GM18499 (cell line): ENCODE results near the gene FAT4.
A peak's percentile ranks its signal among the peaks of the same experiment; 100 is the strongest.

ENCODE experiments used
- ATAC-seq: cut with Tn5 transposase; IDR thresholded peaks from one replicate; pipeline ENCODE4 v1.9.1; 2021; ENCODE audit warnings: moderate number of reproducible peaks; ENCODE audit not compliant: insufficient read depth, unreplicated experiment

Gene FAT4

GRCh38 chr4:125314676-125315575, at the start of gene FAT4:
FAT4 (plus strand) TSS chr4:125314955; CDS start chr4:125316412, 1,457 bp downstream.
- ATAC-seq, result peak; percentile 39

GRCh38 chr4:125265846-125266245, 48.9 kb upstream of the FAT4 start:
- no peak for ATAC-seq

DNA sequence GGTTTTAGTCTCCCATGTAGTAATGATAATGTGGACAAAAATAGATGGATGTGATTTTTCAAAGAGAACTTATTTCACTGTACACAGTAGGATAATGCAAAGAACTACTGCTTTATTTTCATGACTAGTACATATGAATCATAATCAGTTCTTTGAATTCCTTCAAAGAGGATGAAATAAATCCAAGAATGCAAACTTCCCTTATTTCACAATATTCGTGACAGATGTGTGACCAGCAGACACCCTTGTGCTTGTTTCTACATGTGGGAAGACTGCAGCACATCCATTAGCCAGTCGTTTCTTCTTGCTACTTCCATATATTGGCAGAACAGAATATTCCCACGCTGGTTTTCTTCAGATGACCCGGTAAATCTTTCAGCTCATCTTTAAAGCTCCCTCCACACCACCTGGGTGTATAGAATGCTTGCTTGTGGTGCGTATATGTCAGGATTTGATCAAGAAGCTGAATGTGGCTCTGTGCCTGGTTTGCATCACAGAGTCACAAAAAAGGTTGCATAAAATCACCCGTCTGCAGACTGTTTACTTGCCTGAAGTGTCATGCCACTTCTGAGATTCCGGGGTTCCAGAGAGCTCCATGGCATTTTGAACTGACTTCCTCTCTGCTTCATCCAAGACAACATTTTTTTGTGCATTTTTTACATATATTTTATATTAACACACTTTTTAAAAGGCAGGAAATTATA, 47.7 kb upstream of the FAT4 start:
- ATAC-seq, result no peak

DNA sequence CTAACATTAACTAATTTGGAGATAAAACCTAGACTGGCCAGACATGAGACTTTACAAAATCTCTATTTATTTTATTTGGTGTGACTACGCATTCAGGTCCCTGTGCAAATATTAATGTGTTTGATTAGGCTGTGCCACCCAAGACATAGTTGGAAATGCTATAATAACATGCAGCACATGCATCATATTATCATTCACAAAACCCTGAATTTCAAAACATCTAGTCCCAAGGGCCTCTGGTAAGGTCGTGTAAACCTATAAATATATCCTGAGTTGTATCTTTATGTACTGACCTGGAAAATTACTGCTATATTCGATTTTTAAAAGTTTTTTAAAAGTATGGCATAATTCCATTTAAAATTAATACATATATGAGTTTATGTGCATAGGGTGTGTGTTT, 47.1 kb upstream of the FAT4 start:
- ATAC-seq, result no peak

DNA sequence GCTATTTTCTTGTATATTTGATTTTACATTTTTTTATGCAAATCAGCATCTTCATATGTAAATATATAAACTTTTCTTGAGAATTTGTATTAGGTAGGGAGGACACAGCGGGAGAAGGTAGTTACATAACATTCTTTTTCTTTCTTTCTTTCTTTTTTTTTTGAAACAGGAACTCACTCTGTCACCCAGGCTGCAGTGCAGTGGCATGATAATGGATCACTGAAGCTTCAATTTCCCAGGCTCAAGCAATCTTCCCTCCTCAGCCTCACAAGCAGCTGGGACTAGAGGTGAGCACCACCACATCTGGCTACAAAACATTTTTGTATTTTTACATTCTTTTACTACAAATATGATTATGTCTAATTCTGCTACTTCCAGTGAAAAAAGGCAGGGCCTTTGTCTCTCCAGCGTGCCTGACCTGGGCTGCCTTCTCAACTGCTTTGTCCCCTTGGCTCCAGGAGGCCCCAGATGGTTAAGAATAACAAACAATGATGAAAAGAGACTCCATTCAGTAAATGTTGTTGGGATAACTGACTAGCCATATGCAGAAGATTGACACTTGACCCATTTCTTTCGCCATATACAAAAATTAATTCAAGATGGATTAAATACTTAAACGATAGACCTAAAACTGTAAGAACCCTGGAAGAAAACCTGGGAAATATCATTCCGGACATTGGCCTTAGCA, 46.5 kb upstream of the FAT4 start:
- ATAC-seq, result no peak

DNA sequence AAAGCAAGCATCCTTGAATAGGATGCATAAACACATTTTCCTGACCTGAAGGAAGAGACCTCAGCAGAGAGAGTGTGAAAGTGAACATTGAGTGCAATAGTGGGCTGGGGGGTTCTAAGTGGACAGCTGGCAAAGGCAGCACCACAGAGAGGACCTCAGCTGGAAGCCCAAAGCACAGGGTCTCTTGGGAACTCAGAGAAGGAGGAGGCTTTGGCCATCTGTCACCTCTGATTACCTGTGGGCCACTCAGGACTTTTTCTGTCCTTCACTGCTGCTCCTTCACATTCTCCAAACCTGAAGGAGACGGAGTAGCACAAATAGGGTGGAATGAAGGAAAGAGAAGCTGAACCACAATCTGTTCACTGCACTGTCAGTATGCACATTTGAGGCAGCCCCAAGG, 37.9 kb upstream of the FAT4 start:
- no peak for ATAC-seq

GRCh38 chr4:125277790-125278189, 37.0 kb upstream of the FAT4 start:
- ATAC-seq, result no peak

GRCh38 chr4:125280892-125281403, 33.8 kb upstream of the FAT4 start:
- no peak for ATAC-seq

- ATAC-seq, result peak; percentile 53
Measured at GRCh38 chr4:125283707-125284279, 31.0 kb upstream of the FAT4 start.

DNA sequence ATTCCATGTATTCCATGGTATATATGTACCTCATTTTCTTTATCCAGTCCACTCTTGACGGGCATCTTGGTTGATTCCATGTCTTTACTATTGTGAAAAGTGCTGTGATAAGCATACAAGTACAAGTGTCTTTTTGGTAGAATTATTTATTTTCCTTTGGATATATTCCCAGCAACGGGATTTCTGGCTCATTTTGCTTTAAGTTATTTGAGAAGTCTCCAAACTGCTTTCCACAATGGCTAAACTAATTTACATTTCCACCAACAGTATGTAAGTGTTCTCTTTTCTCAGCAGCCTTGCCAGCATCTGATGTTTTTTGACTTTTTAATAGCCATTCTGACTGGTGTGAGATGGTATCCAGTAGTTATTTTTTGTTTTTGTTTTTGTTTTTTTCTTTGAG, 17.6 kb upstream of the FAT4 start:
- no peak for ATAC-seq

DNA sequence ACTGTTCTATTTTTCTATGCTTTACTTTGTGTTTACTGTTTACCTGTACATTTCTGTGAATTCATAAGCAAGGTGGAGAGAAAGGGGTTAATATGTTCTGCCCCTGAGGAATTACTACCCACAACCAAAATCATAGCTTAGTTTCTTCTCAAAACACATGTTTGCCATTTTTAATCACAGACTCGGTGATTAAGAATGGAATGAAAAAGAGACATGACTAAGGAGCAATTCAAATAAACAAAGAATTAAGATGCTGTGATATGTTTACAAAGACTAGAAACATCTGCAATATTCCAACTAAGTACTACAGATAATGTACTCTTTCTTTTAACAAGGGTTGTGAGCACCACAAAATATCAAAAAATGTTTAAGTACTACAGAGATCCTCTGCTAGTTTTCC, 11.7 kb upstream of the FAT4 start:
- ATAC-seq, result no peak

GRCh38 chr4:125303821-125304220, 10.9 kb upstream of the FAT4 start:
- no peak for ATAC-seq

DNA sequence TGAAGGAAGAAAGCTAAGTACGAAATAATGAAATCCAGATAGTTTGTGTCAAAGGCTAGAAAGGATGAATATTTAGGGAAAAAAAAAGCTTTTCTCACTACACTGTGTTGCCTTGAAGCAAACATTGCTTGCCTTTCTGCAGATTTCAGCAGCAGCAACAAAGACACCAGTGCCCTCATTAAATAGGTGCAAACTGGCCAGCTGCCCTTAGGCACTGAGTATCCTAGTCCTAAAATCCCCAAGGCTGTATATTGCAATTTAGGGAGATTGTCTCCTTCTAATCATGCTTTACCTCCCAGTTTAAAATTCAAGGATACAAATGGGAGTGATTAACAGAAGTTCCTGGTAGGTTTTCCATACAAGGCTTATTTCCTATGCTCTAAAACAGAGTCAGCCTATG, 8.6 kb upstream of the FAT4 start:
- ATAC-seq, result no peak

- ATAC-seq, result no peak
Measured at GRCh38 chr4:125306533-125306932, 8.2 kb upstream of the FAT4 start.

DNA sequence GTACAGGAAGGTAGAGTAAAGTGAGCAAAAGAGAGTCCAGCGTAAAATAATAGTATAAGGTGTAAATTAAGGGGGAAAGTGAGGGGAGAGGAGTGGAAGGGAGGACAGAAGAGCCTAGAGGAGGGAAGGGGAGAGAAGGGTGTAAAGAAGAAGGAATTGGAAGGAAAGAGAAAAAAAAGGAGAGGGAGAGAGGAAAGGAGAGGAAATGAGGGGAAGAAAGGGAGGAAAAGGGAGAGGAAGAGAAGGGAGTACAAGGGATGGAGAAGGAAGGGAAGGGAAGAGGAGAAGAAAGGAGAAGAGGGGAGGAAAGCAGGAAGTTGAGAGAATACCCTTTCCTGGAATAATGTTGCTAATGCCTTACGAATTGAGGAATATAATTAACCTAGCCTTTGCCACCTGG, 3.3 kb upstream of the FAT4 start:
- ATAC-seq, result no peak

DNA sequence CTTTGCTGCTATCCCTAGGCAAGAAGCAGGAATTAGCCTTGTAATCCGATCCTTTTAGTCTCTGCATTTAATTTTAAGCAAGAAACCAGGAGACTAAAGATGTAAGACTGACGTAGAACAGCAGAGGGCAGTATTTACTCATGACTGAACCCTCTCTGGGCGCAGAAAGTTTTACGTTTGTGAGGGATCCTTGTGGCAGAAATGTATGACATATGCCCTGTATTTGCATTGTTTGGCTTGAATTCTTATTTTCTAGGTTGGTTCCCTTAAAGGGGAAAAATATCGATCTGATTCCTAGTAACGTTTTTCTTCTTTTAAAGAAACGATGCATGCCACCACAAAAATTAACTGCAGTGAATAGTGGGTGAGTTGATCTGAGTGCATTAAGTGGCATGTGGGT, 1.3 kb upstream of the FAT4 start:
- ATAC-seq, result peak; percentile 66

GRCh38 chr4:125313989-125314667, 627 bp upstream of the FAT4 start:
- no peak for ATAC-seq

GRCh38 chr4:125315576-125316400, 1.0 kb downstream of the FAT4 start:
- ATAC-seq, result no peak

GRCh38 chr4:125316401-125316790, 1.6 kb downstream of the FAT4 start:
- ATAC-seq, result no peak
